Smooth muscle cell (in vitro differentiated cells): ENCODE results near the gene SH3BP5L. TPM values are rescaled to one million over a fixed set of nuclear protein-coding genes. Genes with fewer than 3 reads are reported as not detected.

Experiments
- DNase-seq: peaks from one replicate; lab custom pipeline; 2025; ENCODE audit not compliant: unreplicated experiment; lab: John Stamatoyannopoulos, UW
- H2AFZ ChIP-seq: fragments of 200-600 bp; sonication (generic); 2 replicates; pipeline ENCODE4 v1.6.0; 2016; ENCODE audit warnings: antibody characterized with exemption, low read depth, mild to moderate bottlenecking
- H3F3A ChIP-seq: fragments of 200-600 bp; sonication (generic); 2 replicates; pipeline ENCODE4 v1.6.0; 2017; ENCODE audit warnings: antibody characterized with exemption, low read depth
- H3K27ac ChIP-seq: fragments of 200-600 bp; sonication (generic); 2 replicates; pipeline ENCODE4 v1.5.1; 2016; ENCODE audit warnings: low read depth, mild to moderate bottlenecking
- H3K27me3 ChIP-seq: fragments of 200-600 bp; sonication (generic); 2 replicates; pipeline ENCODE4 v1.6.1; 2016; ENCODE audit warnings: low read depth, mild to moderate bottlenecking
- H3K36me3 ChIP-seq: fragments of 200-600 bp; sonication (generic); 2 replicates; pipeline ENCODE4 v1.5.1; 2016; ENCODE audit warnings: low read depth
- H3K4me1 ChIP-seq: fragments of 200-600 bp; sonication (generic); 2 replicates; pipeline ENCODE4 v1.5.1; 2016; ENCODE audit warnings: low read depth
- H3K4me2 ChIP-seq: fragments of 200-600 bp; sonication (generic); 2 replicates; pipeline ENCODE4 v1.6.0; 2016; ENCODE audit warnings: mild to moderate bottlenecking
- H3K4me3 ChIP-seq: fragments of 200-600 bp; sonication (generic); 2 replicates; pipeline ENCODE4 v1.5.1; 2016; ENCODE audit warnings: mild to moderate bottlenecking
- H3K79me2 ChIP-seq: fragments of 200-600 bp; sonication (generic); 2 replicates; pipeline ENCODE4 v1.6.0; 2016; ENCODE audit warnings: low read depth, mild to moderate bottlenecking
- H3K9ac ChIP-seq: fragments of 200-600 bp; sonication (generic); 2 replicates; pipeline ENCODE4 v1.6.0; 2016; ENCODE audit warnings: low read depth
- H3K9me3 ChIP-seq: fragments of 200-600 bp; sonication (generic); replicated peaks from 2 replicates; pipeline ENCODE4 v1.5.1; 2016; ENCODE audit warnings: low read depth
- H4K20me1 ChIP-seq: fragments of 200-600 bp; sonication (generic); 2 replicates; pipeline ENCODE4 v1.6.0; 2016; ENCODE audit warnings: low read depth
- CTCF ChIP-seq: fragments of 200-600 bp; sonication (generic); IDR thresholded peaks from 2 replicates; pipeline ENCODE4 v1.5.1; 2017; ENCODE audit warnings: borderline replicate concordance, mild to moderate bottlenecking, antibody characterized with exemption; ENCODE audit not compliant: insufficient read depth, poor library complexity, severe bottlenecking
- WGBS: methylation state at CpG from one replicate; pipeline ENCODE4 v1.1.7; 2016; ENCODE audit warnings: low lambda C conversion rate; 5-methylcytosine and 5-hydroxymethylcytosine counted together
- microRNA-seq: library from miRNA; unstranded; fragments of <30 nt; microRNA quantifications from one replicate; pipeline ENCODE4, GENCODE V29; 2016; ENCODE audit warnings: borderline number of aligned reads
- polyA plus RNA-seq: library from polyadenylated mRNA; unstranded; fragments of >200 nt; fragmentation: Nextera tagmentation; extraction: Ambion mirVana; gene quantifications from 2 replicates; pipeline ENCODE4 v1.2.1, GENCODE V29; 2016
- small RNA-seq: library from RNA; depleted of rRNA; stranded (forward); fragments of <200 nt; gene quantifications from one replicate; pipeline ENCODE3, GENCODE V24; 2014
- total RNA-seq: library from RNA; depleted of rRNA; stranded (reverse); fragments of >200 nt; gene quantifications from 2 replicates; pipeline ENCODE4 v1.2.3, GENCODE V29; 2014

SH3BP5L gene
- total and polyA plus RNA-seq, 2 experiments from 2014 or later: 7.4 to 18.6 TPM

GRCh38 chr1:248775441-248775840 is 50.3 kb downstream of the SH3BP5L start:
- no peak overlapping the region for H3K4me3 ChIP-seq
- no peak overlapping the region for H2AFZ ChIP-seq
- H3K36me3 ChIP-seq: no peaks in the 10 kb centered on the region
- H3K27ac ChIP-seq: no peak overlapping the region
- WGBS: 73% methylated on average over 4 of the region's 4 CpGs
- TF ChIP-seq CTCF: no peak
- no peak overlapping the region for H3K9ac ChIP-seq
- no peaks in the 10 kb centered on the region for H4K20me1 ChIP-seq
- peaks cover 7% of the 10 kb centered on the region for H3K9me3 ChIP-seq
- H3K4me2 ChIP-seq: no peak overlapping the region
- H3K4me1 ChIP-seq: no peaks in the 10 kb centered on the region
- no peaks in the 10 kb centered on the region for H3F3A ChIP-seq
- H3K27me3 ChIP-seq: no peaks in the 10 kb centered on the region
- H3K79me2 ChIP-seq: no peaks in the 10 kb centered on the region
- DNase-seq: no peak

Small RNA genes within 50 kb of the gene (microRNA-seq; reads per million reads assigned to microRNA genes)
- gene MIR3124: 2.3 reads per million

Small RNA genes within 50 kb of the gene (small RNA-seq; reads per million reads assigned to genes)
- gene MIR3124: not detected

Other genes starting within 250 kb of the SH3BP5L start
- not detected in 2 replicates for gene OR2T10, start 228.2 kb downstream of the SH3BP5L start, total RNA-seq
- gene OR2T10, start 228.2 kb downstream of the SH3BP5L start, polyA plus RNA-seq: not detected in 2 replicates
- not detected in 2 replicates for gene OR2T11, start 190.8 kb downstream of the SH3BP5L start, total RNA-seq
- not detected in 2 replicates for gene OR2T11, start 190.8 kb downstream of the SH3BP5L start, polyA plus RNA-seq
- gene OR2T35, start 180.6 kb downstream of the SH3BP5L start, total RNA-seq: not detected in 2 replicates
- gene OR2T35, start 180.6 kb downstream of the SH3BP5L start, polyA plus RNA-seq: not detected in 2 replicates
- gene OR2T27, start 170.4 kb downstream of the SH3BP5L start, total RNA-seq: not detected in 2 replicates
- not detected in 2 replicates for gene OR2T27, start 170.4 kb downstream of the SH3BP5L start, polyA plus RNA-seq
- not detected in 2 replicates for gene OR14I1, start 123.1 kb downstream of the SH3BP5L start, total RNA-seq
- not detected in 2 replicates for gene OR14I1, start 123.1 kb downstream of the SH3BP5L start, polyA plus RNA-seq
- gene LYPD8, start 70.2 kb downstream of the SH3BP5L start, total RNA-seq: not detected in 2 replicates
- not detected in 2 replicates for gene LYPD8, start 70.2 kb downstream of the SH3BP5L start, polyA plus RNA-seq
- gene ZNF672, start 12.3 kb upstream of the SH3BP5L start, total RNA-seq: 22.6 and 28.7 TPM in 2 replicates
- 20.1 and 25.8 TPM in 2 replicates for gene ZNF672, start 12.3 kb upstream of the SH3BP5L start, polyA plus RNA-seq
- gene ZNF692, start 33.2 kb upstream of the SH3BP5L start, total RNA-seq: 10.4 and 24.8 TPM in 2 replicates
- 25.9 and 40.5 TPM in 2 replicates for gene ZNF692, start 33.2 kb upstream of the SH3BP5L start, polyA plus RNA-seq
- gene PGBD2, start 80.3 kb upstream of the SH3BP5L start, total RNA-seq: 2.3 and 3.5 TPM in 2 replicates
- gene PGBD2, start 80.3 kb upstream of the SH3BP5L start, polyA plus RNA-seq: 3.5 and 4.0 TPM in 2 replicates